ENCODE results near the gene ZNF496. TPM values are rescaled to one million over a fixed set of nuclear protein-coding genes. Genes with fewer than 3 reads are reported as not detected.
A peak's percentile ranks its signal among the peaks of the same experiment; 100 is the strongest.

ZNF496 gene
- total and polyA plus RNA-seq, 9 of the 15 experiments (the other 6 are each of a cell fraction or from before 2014, with no cell fraction given) = 4.3 to 54.0 (median 31.3) TPM

DNA sequence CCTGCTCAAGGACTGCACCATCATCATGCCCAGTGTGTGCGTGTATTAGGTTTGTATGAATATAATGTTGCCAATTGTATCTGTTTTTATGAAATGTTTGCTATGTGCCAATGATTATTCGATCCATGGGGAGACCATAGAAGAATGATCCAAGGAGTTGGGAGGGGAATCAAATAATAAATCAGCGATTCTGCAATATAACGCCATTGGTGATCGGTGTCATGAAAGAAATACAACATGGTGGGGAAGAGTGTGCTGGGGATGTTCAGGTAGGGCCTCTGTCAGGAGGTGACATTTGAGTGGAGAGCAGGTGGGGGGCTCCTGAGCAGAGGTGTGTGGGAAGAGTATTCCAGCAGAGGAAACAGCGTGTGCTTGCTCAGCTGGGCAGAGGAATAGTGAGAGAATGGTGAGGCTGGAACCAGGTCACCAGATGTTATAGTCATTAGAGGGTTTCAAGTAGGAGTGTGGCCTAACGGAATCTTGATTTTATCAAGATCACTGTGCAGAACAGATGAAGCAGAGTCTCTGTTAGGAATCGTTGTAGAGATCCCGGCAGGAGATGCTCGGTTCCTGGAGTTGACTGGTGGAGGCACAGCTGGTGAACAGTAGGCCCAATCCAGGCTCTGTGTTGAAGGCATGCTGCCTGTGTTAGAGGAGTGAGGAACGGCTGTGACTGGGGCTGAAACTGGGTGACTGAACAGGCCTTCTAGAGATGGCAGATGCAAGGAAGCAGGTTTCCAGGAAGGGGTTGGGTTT is 2.9 kb upstream of the ZNF496 start (continued):
- TF ChIP-seq, protein P1, sequence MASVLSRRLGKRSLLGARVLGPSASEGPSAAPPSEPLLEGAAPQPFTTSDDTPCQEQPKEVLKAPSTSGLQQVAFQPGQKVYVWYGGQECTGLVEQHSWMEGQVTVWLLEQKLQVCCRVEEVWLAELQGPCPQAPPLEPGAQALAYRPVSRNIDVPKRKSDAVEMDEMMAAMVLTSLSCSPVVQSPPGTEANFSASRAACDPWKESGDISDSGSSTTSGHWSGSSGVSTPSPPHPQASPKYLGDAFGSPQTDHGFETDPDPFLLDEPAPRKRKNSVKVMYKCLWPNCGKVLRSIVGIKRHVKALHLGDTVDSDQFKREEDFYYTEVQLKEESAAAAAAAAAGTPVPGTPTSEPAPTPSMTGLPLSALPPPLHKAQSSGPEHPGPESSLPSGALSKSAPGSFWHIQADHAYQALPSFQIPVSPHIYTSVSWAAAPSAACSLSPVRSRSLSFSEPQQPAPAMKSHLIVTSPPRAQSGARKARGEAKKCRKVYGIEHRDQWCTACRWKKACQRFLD (CRISPR knock-in tag; IDR thresholded peaks at IDR 0.05) = peak; percentile 48; the same call in 1 of the 2 replicates
- no peak for TF ChIP-seq COPS2 (conservative IDR thresholded peaks at IDR 0.05)
- 0 out of 2 replicates have a peak, but pooled peaks have one; percentile 20 for TF ChIP-seq POLR2A (conservative IDR thresholded peaks at IDR 0.05)
- 0 out of 4 replicates have a peak, but pooled peaks of 1 of the 2 experiments have one; percentile 24 for TF ChIP-seq ZNF639 (CRISPR knock-in tag; conservative IDR thresholded peaks at IDR 0.05 in 1 of 2, IDR thresholded peaks at IDR 0.05 in 1 of 2)
- TF ChIP-seq, protein P2, sequence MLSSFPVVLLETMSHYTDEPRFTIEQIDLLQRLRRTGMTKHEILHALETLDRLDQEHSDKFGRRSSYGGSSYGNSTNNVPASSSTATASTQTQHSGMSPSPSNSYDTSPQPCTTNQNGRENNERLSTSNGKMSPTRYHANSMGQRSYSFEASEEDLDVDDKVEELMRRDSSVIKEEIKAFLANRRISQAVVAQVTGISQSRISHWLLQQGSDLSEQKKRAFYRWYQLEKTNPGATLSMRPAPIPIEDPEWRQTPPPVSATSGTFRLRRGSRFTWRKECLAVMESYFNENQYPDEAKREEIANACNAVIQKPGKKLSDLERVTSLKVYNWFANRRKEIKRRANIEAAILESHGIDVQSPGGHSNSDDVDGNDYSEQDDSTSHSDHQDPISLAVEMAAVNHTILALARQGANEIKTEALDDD (IDR thresholded peaks at IDR 0.05) = peak; percentile 49; the same call in 1 of the 2 replicates
- no peak for TF ChIP-seq MYC (IDR thresholded peaks at IDR 0.05; ENCODE audit: low read depth, low read length)
- TF ChIP-seq MYC (CRISPR knock-in tag; IDR thresholded peaks at IDR 0.05; ENCODE audit: borderline replicate concordance, low read depth) = 0 out of 2 replicates have a peak, but pooled peaks have one; percentile 7
- peak; percentile 23; the same call in 1 of the 2 replicates for TF ChIP-seq POLR2AphosphoS5 (IDR thresholded peaks at IDR 0.05; ENCODE audit: control insufficient read depth, insufficient read depth, low read depth, low read length)
- no peak for TF ChIP-seq FOXK1 (CRISPR knock-in tag; IDR thresholded peaks at IDR 0.05; ENCODE audit: borderline replicate concordance)
- 0 out of 2 replicates have a peak, but pooled peaks have one; percentile 52 for TF ChIP-seq ZNF830 (CRISPR knock-in tag; IDR thresholded peaks at IDR 0.05)
- 0 out of 2 replicates have a peak, but pooled peaks have one; percentile 11 for TF ChIP-seq ETV1 (tag; conservative IDR thresholded peaks at IDR 0.05; ENCODE audit: low read depth)
- TF ChIP-seq, protein P3, sequence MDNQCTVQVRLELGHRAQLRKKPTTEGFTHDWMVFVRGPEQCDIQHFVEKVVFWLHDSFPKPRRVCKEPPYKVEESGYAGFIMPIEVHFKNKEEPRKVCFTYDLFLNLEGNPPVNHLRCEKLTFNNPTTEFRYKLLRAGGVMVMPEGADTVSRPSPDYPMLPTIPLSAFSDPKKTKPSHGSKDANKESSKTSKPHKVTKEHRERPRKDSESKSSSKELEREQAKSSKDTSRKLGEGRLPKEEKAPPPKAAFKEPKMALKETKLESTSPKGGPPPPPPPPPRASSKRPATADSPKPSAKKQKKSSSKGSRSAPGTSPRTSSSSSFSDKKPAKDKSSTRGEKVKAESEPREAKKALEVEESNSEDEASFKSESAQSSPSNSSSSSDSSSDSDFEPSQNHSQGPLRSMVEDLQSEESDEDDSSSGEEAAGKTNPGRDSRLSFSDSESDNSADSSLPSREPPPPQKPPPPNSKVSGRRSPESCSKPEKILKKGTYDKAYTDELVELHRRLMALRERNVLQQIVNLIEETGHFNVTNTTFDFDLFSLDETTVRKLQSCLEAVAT (IDR thresholded peaks at IDR 0.05) = peak in 1 of 2 experiments; percentile 80; a peak in 1 of 4 replicates
- TF ChIP-seq, protein P4, sequence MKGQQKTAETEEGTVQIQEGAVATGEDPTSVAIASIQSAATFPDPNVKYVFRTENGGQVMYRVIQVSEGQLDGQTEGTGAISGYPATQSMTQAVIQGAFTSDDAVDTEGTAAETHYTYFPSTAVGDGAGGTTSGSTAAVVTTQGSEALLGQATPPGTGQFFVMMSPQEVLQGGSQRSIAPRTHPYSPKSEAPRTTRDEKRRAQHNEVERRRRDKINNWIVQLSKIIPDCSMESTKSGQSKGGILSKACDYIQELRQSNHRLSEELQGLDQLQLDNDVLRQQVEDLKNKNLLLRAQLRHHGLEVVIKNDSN (CRISPR knock-in tag; IDR thresholded peaks at IDR 0.05) = peak; percentile 22; the same call in 1 of the 2 replicates
- no peak for TF ChIP-seq SMAD4 (CRISPR knock-in tag; conservative IDR thresholded peaks at IDR 0.05)
- no peak for TF ChIP-seq CLOCK (CRISPR knock-in tag; IDR thresholded peaks at IDR 0.05; ENCODE audit: borderline replicate concordance)
- TF ChIP-seq HDAC8 (tag; IDR thresholded peaks at IDR 0.05) = no peak
